AG04449 (cell line): ENCODE measurements around the gene PGAP6.

Experiments
- CTCF ChIA-PET: fragments of 350-600 bp; formaldehyde crosslinking; extraction: SDS; loops from one replicate; lab custom pipeline; 2021; ENCODE audit warnings: antibody characterized with exemption; lab: Yijun Ruan, JAX
- POLR2A ChIA-PET: fragments of 400-600, 350-600 bp; formaldehyde crosslinking; extraction: SDS; loops from one replicate; lab custom pipeline; 2020; ENCODE audit warnings: antibody characterized with exemption, inconsistent platforms; lab: Yijun Ruan, JAX
- DNase-seq: peaks from one replicate; pipeline ENCODE4 v3.0.0-alpha.2; 2010; ENCODE audit warnings: low read depth, low spot score
- H3K4me3 ChIP-seq: 2 replicates; pipeline ENCODE4 v1.5.1; 2011; ENCODE audit warnings: low read depth, mild to moderate bottlenecking, control low read depth, low read length
- TF ChIP-seq, protein P1 (sequence below): IDR thresholded peaks from one replicate; pipeline ENCODE4 v1.5.1; 2011; ENCODE audit warnings: mild to moderate bottlenecking, moderate library complexity, low read length, control low read depth, inconsistent platforms; ENCODE audit not compliant: insufficient read depth; ENCODE audit errors: missing control alignments

Gene PGAP6

DNA sequence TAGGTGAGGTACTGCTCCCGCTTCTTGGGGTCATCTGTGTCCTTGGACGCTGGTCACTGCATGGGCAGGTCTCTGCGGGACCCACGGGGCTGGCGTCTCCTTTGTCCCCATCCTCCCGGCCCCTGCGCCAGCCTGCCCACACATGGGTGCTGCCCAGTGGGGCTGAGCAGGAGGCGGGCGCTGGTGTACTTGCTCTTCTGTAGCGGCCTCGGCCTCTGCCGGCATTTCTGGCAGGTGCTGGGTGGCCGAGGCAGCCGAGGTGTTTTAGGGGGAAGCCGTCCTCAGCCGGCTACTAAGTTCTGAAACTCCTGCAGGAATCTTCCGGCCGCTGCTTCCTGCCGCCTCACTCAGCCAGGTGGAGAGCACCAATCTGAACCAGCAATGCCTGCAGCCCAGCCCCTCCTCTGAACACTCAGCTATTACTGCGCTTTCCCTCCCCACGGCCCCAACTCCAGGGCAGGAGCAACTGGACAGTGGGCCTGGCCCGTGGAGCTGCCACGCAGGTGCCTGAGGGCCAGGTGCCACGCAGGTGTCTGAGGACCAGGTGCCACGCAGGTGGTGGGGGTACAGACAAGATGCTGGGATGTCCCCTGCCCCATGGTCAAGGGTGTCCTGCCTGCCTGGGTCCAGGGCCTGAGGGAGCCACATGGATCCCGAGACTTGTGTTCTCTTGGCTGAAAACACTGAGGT lies 29.9 kb upstream of the PGAP6 start:
- ChIA-PET CTCF (no interaction called here), POLR2A (no interaction called here)
- no peak for DNase-seq
- TF ChIP-seq, protein P1, sequence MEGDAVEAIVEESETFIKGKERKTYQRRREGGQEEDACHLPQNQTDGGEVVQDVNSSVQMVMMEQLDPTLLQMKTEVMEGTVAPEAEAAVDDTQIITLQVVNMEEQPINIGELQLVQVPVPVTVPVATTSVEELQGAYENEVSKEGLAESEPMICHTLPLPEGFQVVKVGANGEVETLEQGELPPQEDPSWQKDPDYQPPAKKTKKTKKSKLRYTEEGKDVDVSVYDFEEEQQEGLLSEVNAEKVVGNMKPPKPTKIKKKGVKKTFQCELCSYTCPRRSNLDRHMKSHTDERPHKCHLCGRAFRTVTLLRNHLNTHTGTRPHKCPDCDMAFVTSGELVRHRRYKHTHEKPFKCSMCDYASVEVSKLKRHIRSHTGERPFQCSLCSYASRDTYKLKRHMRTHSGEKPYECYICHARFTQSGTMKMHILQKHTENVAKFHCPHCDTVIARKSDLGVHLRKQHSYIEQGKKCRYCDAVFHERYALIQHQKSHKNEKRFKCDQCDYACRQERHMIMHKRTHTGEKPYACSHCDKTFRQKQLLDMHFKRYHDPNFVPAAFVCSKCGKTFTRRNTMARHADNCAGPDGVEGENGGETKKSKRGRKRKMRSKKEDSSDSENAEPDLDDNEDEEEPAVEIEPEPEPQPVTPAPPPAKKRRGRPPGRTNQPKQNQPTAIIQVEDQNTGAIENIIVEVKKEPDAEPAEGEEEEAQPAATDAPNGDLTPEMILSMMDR = no peak
- H3K4me3 ChIP-seq = no peak overlapping the region

DNA sequence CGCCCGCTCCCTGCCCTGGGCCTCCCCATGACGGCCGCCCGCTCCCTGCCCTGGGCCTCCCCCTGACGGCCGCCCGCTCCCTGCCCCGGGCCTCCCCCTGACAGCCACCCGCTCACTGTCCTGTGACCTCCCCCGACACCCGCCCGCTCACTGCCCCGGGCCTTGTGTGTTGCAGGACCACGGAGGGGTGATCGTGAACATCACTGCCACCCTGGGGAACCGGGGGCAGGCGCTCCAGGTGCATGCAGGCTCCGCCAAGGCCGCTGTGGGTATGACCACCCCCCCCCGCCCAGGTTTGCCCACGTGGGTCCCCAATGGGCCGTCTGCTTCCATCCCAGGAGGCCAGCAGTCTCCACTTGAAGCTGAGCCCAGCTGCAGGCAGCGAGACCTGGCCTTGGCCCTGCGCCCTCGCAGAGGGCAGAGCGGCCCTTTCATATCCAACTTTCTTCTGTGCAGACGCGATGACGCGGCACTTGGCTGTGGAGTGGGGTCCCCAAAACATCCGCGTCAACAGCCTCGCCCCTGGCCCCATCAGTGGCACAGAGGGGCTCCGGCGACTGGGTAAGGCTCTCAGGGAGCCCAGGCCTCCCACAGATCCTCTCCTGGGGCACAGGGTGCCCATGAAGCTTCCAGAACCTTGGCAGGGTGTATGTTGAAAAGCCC lies 28.9 kb upstream of the PGAP6 start:
- ChIA-PET CTCF (no interaction called here), POLR2A (no interaction called here)
- no peak overlapping the region for H3K4me3 ChIP-seq
- DNase-seq = no peak
- TF ChIP-seq, protein P1 = no peak

DNA sequence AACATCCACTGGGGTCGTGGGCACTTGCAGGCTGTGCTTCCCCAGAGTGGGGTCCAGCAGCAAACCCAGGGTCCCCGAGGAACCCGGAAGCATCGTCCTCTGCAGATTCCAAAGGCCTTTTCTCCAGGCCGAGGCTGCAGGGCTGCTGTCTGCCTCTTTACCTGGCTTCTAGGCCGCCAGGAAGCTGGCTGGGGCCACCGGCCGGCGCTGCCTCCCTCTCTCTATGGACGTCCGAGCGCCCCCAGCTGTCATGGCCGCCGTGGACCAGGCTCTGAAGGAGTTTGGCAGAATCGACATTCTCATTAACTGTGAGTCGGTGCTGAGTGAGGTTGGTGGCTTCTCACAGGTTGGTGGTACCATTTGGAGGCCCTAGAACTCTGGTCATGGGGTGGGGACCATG lies 25.5 kb upstream of the PGAP6 start:
- CTCF ChIA-PET = no interaction called here
- POLR2A ChIA-PET = no interaction called here
- no peak for DNase-seq
- H3K4me3 ChIP-seq = no peak overlapping the region
- TF ChIP-seq, protein P1 = no peak

DNA sequence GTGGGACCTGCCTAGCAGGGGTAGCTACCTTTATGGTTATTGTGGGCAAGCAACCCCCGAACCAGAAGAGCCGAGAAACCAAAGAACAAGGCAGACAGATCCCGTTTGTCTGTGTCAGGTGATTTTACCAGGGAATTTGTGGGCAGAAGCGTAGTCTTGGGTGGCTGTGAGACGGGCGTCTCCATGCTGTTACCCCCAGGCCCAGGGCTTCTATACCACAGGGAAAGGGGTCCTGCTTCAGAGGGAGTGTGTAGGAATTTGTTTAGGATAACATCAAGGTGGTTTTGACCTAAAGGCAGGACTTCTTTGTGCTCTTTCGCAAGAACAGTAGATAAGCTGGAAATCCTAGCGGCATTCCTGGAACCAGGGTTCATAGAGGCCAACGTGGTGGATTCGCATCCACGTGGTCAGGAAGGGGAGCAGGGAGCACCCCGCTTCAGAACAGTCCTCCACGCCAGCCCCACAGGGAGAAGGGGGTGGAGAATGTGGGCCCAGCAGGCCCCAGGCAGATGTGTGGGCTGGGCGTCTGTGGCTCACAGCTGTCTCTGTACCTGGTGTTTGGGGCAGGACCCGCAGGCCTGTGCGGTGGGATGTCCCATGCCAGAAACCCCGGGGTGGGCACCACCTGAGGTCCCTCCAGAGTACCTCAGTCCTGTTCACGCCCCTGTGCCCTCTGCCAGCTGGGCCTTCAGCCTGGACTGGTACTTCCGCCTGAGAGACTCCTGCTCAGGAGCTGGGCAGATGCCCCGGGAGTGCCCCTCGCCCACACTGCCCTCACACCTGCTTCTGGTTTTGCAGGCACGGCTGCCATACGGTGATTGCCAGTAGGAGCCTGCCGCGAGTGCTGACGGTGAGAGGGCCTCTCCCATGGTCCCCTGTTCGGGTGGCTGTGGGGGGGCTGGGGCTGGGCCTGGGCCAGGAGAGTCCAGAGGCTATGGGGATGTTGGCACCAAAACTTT lies 24.0 kb upstream of the PGAP6 start:
- POLR2A ChIA-PET = interaction anchor here (0.6 kb wide), 1 partner anchor 178 kb away, joined by 6 read pairs; no protein-coding TSS in a partner anchor
- DNase-seq = no peak
- no peak overlapping the region for H3K4me3 ChIP-seq
- CTCF ChIA-PET = no interaction called here
- TF ChIP-seq, protein P1 = no peak

DNA sequence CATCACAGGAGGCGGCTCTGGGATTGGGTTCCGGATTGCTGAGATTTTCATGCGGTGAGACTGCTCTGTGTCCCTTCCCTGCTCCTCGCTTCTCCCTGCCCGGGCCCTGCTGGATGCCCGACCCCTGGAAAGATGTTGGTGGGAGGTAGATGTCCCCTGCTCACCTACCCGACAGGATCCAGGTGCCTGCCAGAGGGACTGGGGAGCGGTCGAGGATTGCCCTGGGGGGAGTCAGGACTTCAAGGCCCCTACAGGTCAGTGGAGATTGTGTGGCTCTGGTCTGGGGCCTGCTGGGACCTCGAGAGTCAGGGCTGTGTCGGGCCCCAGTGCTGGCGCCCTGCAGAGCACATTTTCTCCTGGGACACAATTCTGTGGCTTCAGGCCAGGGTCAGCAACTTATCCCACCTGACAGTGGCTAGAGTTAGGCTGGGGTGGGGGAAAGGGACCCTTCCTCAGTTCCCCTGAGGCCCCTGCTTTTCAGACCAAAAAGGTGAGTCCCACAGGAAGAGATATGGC lies 23.3 kb upstream of the PGAP6 start:
- TF ChIP-seq, protein P1 = no peak
- POLR2A ChIA-PET = no interaction called here
- CTCF ChIA-PET = no interaction called here
- no peak for DNase-seq
- no peak overlapping the region for H3K4me3 ChIP-seq
